HepG2 (cell line): ENCODE data around the gene CERT1. TPM values are rescaled to one million over a fixed set of nuclear protein-coding genes. Genes with fewer than 3 reads are reported as not detected.

Experiments
- CCDC6 ChIP-seq: sonication (generic); formaldehyde crosslinking; IDR thresholded peaks from 2 replicates; pipeline ENCODE4 v1.8.1; 2022; ENCODE audit warnings: mild to moderate bottlenecking, missing genetic modification reagents, moderate library complexity
- DRAP1 ChIP-seq: IDR thresholded peaks from 2 replicates; pipeline ENCODE4 v1.6.1; 2016; ENCODE audit warnings: missing genetic modification reagents, missing compliant biosample characterization
- EP300 ChIP-seq, 3 experiments: sonication (generic) in 1 of 3; formaldehyde crosslinking in 1 of 3; IDR thresholded peaks; 2 replicates each; pipeline versions ENCODE4 v1.5.1 to v1.6.1; 2011 to 2020; ENCODE audit warnings: low read depth in 2 of 3, low read length in 2 of 3, borderline replicate concordance in 1 of 3, improper control_type of control experiment in 1 of 3, mild to moderate bottlenecking in 1 of 3, missing genetic modification reagents in 1 of 3, moderate library complexity in 1 of 3
- FUBP1 ChIP-seq: sonication (generic); formaldehyde crosslinking; IDR thresholded peaks from 2 replicates; pipeline ENCODE4 v1.5.1; 2020; ENCODE audit warnings: missing genetic modification reagents, mild to moderate bottlenecking, borderline replicate concordance
- HIC2 ChIP-seq: sonication (generic); formaldehyde crosslinking; IDR thresholded peaks from 2 replicates; pipeline ENCODE4 v1.9.0; 2022; ENCODE audit warnings: low read depth, missing genetic modification reagents
- MAFF ChIP-seq: IDR thresholded peaks from 2 replicates; pipeline ENCODE4 v1.6.1; 2011; ENCODE audit warnings: low read depth, low read length, improper control_type of control experiment
- MIER3 ChIP-seq: IDR thresholded peaks from 2 replicates; pipeline ENCODE4 v1.6.1; 2016; ENCODE audit warnings: missing compliant biosample characterization, borderline replicate concordance
- POGZ ChIP-seq: sonication (generic); formaldehyde crosslinking; IDR thresholded peaks from 2 replicates; pipeline ENCODE4 v1.4.0; 2020; ENCODE audit warnings: mild to moderate bottlenecking, missing genetic modification reagents
- REST ChIP-seq, 2 experiments: IDR thresholded peaks; 2 replicates each; pipeline ENCODE4 v1.6.1; 2011 to 2012; ENCODE audit warnings: low read length in 2 of 2, borderline replicate concordance in 1 of 2, low read depth in 1 of 2, mild to moderate bottlenecking in 1 of 2, moderate library complexity in 1 of 2
- RNF2 ChIP-seq: fragments of 450-650 bp; conservative IDR thresholded peaks from 2 replicates; pipeline ENCODE4 v1.6.1; 2016; ENCODE audit warnings: low read depth
- SP4 ChIP-seq: sonication (generic); formaldehyde crosslinking; IDR thresholded peaks from 2 replicates; pipeline ENCODE4 v1.8.1; 2023; ENCODE audit warnings: mild to moderate bottlenecking, missing genetic modification reagents
- SPEN ChIP-seq: sonication (generic); formaldehyde crosslinking; IDR thresholded peaks from 2 replicates; pipeline ENCODE4 v1.5.1; 2020; ENCODE audit warnings: low read depth, mild to moderate bottlenecking, missing genetic modification reagents
- ZBTB44 ChIP-seq: sonication (generic); formaldehyde crosslinking; IDR thresholded peaks from 2 replicates; pipeline ENCODE4 v1.4.0; 2020; ENCODE audit warnings: missing genetic modification reagents
- ZNF501 ChIP-seq: sonication (generic); formaldehyde crosslinking; IDR thresholded peaks from 2 replicates; pipeline ENCODE4 v1.5.1; 2020; ENCODE audit warnings: mild to moderate bottlenecking, moderate library complexity, missing genetic modification reagents
- ZNF776 ChIP-seq: sonication (generic); formaldehyde crosslinking; IDR thresholded peaks from 2 replicates; pipeline ENCODE4 v1.4.0; 2020; ENCODE audit warnings: mild to moderate bottlenecking, missing genetic modification reagents
- ZSCAN29 ChIP-seq: sonication (generic); formaldehyde crosslinking; conservative IDR thresholded peaks from 2 replicates; pipeline ENCODE4 v1.4.0; 2020; ENCODE audit warnings: mild to moderate bottlenecking, missing genetic modification reagents
- polyA plus RNA-seq, 8 experiments: library from polyadenylated mRNA; depleted of rRNA in 3 of 8; stranded (reverse) in 7 of 8; unstranded in 1 of 8; fragments of >200 nt; fragmentation: Illumina TruSeq in 4 of 8; extraction: Trizol in 4 of 8; gene quantifications; 2 replicates each; pipeline versions ENCODE4 v1.2.1 to v1.2.3, GENCODE V29; 2011 to 2016; ENCODE audit warnings: low read depth in 4 of 8, missing spikeins in 1 of 8, mixed read lengths in 1 of 8; ENCODE audit not compliant: insufficient read depth in 1 of 8
- total RNA-seq, 5 experiments: library from RNA; depleted of rRNA; stranded (reverse); fragments of >200 nt; fragmentation: Illumina TruSeq; extraction: Trizol; gene quantifications; 2 replicates each; pipeline ENCODE4 v1.2.3, GENCODE V29; 2016; ENCODE audit warnings: low read depth in 1 of 5

Gene CERT1
- total and polyA plus RNA-seq, 2 of the 13 experiments (the other 11 are each of a cell fraction or from before 2014, with no cell fraction given): 8.2 to 12.7 TPM

- peak; percentile 44 to 85 for TF ChIP-seq REST (IDR thresholded peaks at IDR 0.05; ENCODE audit: borderline replicate concordance in 1 of 2, low read depth in 1 of 2, low read length in 2 of 2)
- TF ChIP-seq ZNF776 (CRISPR knock-in tag): no peak
- peak; percentile 80; the same call in 1 of the 2 replicates for TF ChIP-seq MIER3
- peak; percentile 98 for TF ChIP-seq DRAP1
- 0 out of 2 replicates have a peak, but pooled peaks have one; percentile 45 for TF ChIP-seq ZSCAN29 (CRISPR knock-in tag)
- TF ChIP-seq CCDC6 (CRISPR knock-in tag): peak; percentile 87
- TF ChIP-seq ZNF501 (CRISPR knock-in tag): peak; percentile 48
- TF ChIP-seq RNF2: peak; percentile 87; the same call in 1 of the 2 replicates
- no peak for TF ChIP-seq ZBTB44 (CRISPR knock-in tag)
- TF ChIP-seq SP4 (CRISPR knock-in tag): peak; percentile 79; the same call in 1 of the 2 replicates
- TF ChIP-seq HIC2: peak; percentile 74
- peak; percentile 86 for TF ChIP-seq POGZ (CRISPR knock-in tag)
- TF ChIP-seq MAFF: peak; percentile 6; the same call in 1 of the 2 replicates
- peak; percentile 81 for TF ChIP-seq SPEN (CRISPR knock-in tag)
- peak; percentile 46 to 72; a peak in 3 of 4 replicates for TF ChIP-seq EP300 (IDR thresholded peaks at IDR 0.05; ENCODE audit: low read depth in 2 of 2, low read length in 2 of 2)
- TF ChIP-seq EP300 (CRISPR knock-in tag; IDR thresholded peaks at IDR 0.05; ENCODE audit: borderline replicate concordance): no peak; the same call in 1 of the 2 replicates
- TF ChIP-seq FUBP1 (CRISPR knock-in tag): no peak
Measured at GRCh38 chr5:75336615-75337336, 174.7 kb downstream of the CERT1 start, which contains the start of gene HMGCR (continued).
